Left renal cortex interstitium (tissue), 4 donors: ENCODE measurements around the gene ANKS4B. TPM values are rescaled to one million over a fixed set of nuclear protein-coding genes. Genes with fewer than 3 reads are reported as not detected.
"Not testable (repeated sequence)": the region's sequence is repeated elsewhere in the genome, so short reads cannot be mapped to it uniquely, and the experiment has no call there.

Experiments
- DNase-seq, 4 donors: peaks; one replicate each; pipeline ENCODE4 v3.0.0-alpha.2; 2013; ENCODE audit warnings: low read depth in 4 of 4, low spot score in 2 of 4, missing footprints in 1 of 4
- polyA plus RNA-seq, 4 donors: library from polyadenylated mRNA; unstranded; fragments of 120-200 nt; gene quantifications; one replicate each; pipeline ENCODE4 v1.2.1, GENCODE V29; 2013; ENCODE audit not compliant: insufficient read length in 4 of 4

Gene ANKS4B
- polyA plus RNA-seq, 4 donors, result 3.2 to 6.0 (median 4.7) TPM

GRCh38 chr16:21260870-21261791 lies 27.6 kb downstream of the ANKS4B start:
- no peak for DNase-seq

- no peak for DNase-seq
These were observed 29.5 kb downstream of the ANKS4B start for GRCh38 chr16:21262779-21263639.

GRCh38 chr16:21263640-21264570 lies 30.4 kb downstream of the ANKS4B start:
- DNase-seq, result peak in 2 of 4 donors; percentile 47 to 50

- no peak for DNase-seq
These were observed 31.1 kb downstream of the ANKS4B start for GRCh38 chr16:21264571-21265036.

GRCh38 chr16:21265104-21265837 lies 31.8 kb downstream of the ANKS4B start:
- no peak for DNase-seq

- no peak for DNase-seq
These were observed 33.8 kb downstream of the ANKS4B start for GRCh38 chr16:21267298-21267697.

GRCh38 chr16:21268236-21268635 lies 34.7 kb downstream of the ANKS4B start:
- no peak for DNase-seq

- no peak for DNase-seq
These were observed 38.8 kb downstream of the ANKS4B start for GRCh38 chr16:21272253-21272652.

GRCh38 chr16:21272763-21273162 lies 39.3 kb downstream of the ANKS4B start:
- DNase-seq, result not testable (repeated sequence)

- no peak for DNase-seq
These were observed 40.8 kb downstream of the ANKS4B start for GRCh38 chr16:21274172-21274726.

GRCh38 chr16:21275529-21275928 lies 42.0 kb downstream of the ANKS4B start:
- DNase-seq, result no peak

- no peak for DNase-seq
These were observed 42.6 kb downstream of the ANKS4B start for GRCh38 chr16:21276090-21276489.

- DNase-seq, result no peak
These were observed 43.8 kb downstream of the ANKS4B start for GRCh38 chr16:21277045-21277926.

- peak in 2 of 4 donors; percentile 34 to 46 for DNase-seq
These were observed 44.6 kb downstream of the ANKS4B start, which contains the start of gene CRYM for GRCh38 chr16:21277927-21278706. TSS of gene CRYM (minus strand) at chr16:21278290. CDS start at chr16:21278251, 39 bp downstream.

GRCh38 chr16:21279501-21279900 lies 46.0 kb downstream of the ANKS4B start:
- no peak for DNase-seq

- DNase-seq, result no peak
These were observed 48.3 kb downstream of the ANKS4B start for GRCh38 chr16:21281698-21282389.
